AG10803 (cell line): ENCODE results near the gene PLPP2.

Experiments
- DNase-seq: peaks from one replicate; pipeline ENCODE4 v3.0.0; 2010; ENCODE audit warnings: low read depth
- H3K4me3 ChIP-seq: 2 replicates; pipeline ENCODE4 v1.5.1; 2011; ENCODE audit warnings: mild to moderate bottlenecking, low read length, control low read depth
- TF ChIP-seq, protein P1 (sequence below): conservative IDR thresholded peaks from 2 replicates; pipeline ENCODE4 v1.5.1; 2011; ENCODE audit warnings: mild to moderate bottlenecking, low read length, control low read depth, inconsistent platforms

Gene PLPP2

GRCh38 chr19:305240-306150 is 14.3 kb upstream of the PLPP2 start:
- TF ChIP-seq, protein P1, sequence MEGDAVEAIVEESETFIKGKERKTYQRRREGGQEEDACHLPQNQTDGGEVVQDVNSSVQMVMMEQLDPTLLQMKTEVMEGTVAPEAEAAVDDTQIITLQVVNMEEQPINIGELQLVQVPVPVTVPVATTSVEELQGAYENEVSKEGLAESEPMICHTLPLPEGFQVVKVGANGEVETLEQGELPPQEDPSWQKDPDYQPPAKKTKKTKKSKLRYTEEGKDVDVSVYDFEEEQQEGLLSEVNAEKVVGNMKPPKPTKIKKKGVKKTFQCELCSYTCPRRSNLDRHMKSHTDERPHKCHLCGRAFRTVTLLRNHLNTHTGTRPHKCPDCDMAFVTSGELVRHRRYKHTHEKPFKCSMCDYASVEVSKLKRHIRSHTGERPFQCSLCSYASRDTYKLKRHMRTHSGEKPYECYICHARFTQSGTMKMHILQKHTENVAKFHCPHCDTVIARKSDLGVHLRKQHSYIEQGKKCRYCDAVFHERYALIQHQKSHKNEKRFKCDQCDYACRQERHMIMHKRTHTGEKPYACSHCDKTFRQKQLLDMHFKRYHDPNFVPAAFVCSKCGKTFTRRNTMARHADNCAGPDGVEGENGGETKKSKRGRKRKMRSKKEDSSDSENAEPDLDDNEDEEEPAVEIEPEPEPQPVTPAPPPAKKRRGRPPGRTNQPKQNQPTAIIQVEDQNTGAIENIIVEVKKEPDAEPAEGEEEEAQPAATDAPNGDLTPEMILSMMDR = no peak

DNA sequence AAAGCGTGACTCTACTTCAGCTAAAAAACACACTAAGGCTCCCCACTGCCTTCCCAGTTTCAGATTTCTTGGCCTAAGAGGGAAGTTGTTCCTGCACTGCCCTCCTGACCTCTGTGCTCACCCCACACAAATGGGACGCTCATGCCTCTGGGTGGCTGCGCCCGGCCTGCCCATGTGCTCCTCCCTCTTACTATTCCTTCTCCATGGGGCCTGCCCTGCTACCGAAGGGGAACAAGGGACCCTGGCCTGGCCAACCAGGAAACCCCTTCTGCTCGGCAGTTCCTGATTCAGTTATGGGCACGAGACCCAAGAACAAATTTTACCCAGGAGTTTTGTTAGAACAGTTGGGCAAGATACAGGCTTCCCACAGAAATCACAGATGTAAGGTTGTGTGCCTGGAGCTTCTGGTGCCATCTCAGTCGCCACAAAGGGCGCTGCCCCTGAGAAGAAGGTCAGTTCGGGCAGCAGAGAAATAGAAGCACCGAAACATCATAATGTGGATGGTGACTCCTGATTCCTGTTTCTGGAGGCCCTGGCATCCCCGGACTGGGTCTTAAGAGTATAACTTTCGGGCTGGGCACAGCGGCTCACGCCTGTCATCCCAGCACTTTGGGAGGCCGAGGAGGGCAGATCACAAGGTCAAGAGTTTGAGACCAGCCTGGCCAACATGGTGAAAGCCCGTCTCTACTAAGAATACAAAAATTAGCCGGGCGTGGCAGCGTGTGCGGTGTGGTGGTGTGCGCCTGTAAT is 5.4 kb upstream of the PLPP2 start:
- TF ChIP-seq, protein P1 = no peak
- H3K4me3 ChIP-seq = no peak overlapping the region
- DNase-seq = no peak

More at GRCh38 chr19:305240-306150, 14.3 kb upstream of the PLPP2 start:
- no peak overlapping the region for H3K4me3 ChIP-seq
- DNase-seq = no peak

GRCh38 chr19:295687-296370 is 4.6 kb upstream of the PLPP2 start:
- H3K4me3 ChIP-seq = no peak overlapping the region
- DNase-seq = no peak
- TF ChIP-seq, protein P1 = no peak

GRCh38 chr19:294946-295686 is 3.9 kb upstream of the PLPP2 start:
- DNase-seq = peak; percentile 9
- TF ChIP-seq, protein P1 = peak; percentile 63
- no peak overlapping the region for H3K4me3 ChIP-seq

DNA sequence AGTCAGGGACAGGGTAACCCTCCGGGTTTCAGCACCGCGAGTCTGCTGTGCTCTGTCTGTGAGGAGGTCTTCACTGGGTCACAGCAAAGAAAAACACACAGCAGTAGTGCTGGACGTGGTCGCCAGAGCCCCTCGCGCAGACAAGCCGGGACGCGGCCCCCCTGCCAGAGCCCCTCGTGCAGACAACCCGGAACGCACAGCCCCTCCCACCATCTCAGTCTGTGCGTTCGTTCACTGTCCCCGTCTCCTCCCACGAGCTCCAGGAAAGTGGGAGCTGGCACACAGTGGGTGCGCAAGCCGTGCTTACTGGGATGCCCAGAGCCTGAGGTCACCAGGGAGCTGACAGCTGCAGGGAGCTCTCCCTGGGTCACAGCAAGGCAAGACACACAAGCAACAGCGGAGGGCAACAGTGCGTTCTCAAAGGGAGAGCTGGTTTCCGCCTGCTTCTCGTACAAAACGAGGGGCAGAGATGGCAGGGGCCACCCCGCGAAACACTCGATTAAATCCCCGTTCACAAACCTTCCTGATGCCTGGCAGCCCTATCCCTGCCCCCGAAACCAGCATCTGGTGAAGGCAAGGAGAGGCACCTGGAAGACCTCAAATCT is 3.2 kb upstream of the PLPP2 start:
- TF ChIP-seq, protein P1 = no peak
- peak; percentile 22 for DNase-seq
- H3K4me3 ChIP-seq = no peak overlapping the region

DNA sequence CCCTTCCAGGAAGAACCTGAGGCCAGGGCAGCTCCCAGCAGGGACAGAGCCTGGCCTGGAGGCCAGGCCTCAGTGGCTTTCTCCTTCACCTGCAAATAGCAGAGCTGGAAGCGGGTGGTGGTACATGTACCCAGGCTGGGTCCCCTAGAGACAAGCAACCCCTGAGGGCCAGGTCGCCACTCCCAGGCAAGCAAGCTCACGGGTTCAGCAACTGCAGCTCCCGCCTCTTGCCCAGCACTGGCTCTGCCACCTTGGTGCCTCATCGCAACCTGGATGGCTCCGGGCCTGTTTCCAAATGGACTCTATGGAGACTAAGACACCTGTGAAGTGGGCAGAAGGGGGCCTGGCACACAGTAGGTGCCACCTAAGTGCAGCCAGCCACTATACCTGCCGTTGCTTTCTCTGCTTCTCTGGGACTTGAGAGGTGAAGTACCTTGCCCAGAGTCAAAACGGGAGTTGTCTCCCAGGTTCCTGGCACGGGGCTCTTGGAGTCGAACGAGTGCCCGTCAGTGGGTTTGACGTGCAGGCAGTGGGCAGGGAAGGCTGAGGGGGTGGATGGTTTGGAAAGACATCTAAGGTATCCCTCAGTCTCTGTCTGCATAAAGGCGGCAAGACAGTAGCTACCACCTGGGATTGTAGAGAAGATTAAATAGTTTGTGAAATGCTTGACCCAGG is 2.4 kb upstream of the PLPP2 start:
- no peak overlapping the region for H3K4me3 ChIP-seq
- TF ChIP-seq, protein P1 = no peak
- no peak for DNase-seq
